Gastroesophageal sphincter (tissue), 3 donors: ENCODE results near the gene SIN3B.

Experiments used
- CTCF ChIP-seq, 4 experiments: fragments of 200-600 bp in 2 of 4; fragments of 450-650 bp in 2 of 4; sonication (generic) in 1 of 4; IDR thresholded peaks; one replicate each; pipeline ENCODE4 v1.5.1; 2017 to 2019; ENCODE audit warnings: antibody characterized with exemption in 4 of 4, mild to moderate bottlenecking in 2 of 4, moderate library complexity in 2 of 4
- EP300 ChIP-seq: sonication (generic); formaldehyde crosslinking; IDR thresholded peaks from one replicate; pipeline ENCODE4 v1.6.1; 2017; ENCODE audit warnings: antibody characterized with exemption, mild to moderate bottlenecking
- POLR2AphosphoS5 ChIP-seq: sonication (generic); formaldehyde crosslinking; IDR thresholded peaks from one replicate; pipeline ENCODE4 v1.6.1; 2017; ENCODE audit warnings: antibody characterized with exemption

GRCh38 chr19:16915734-16916133, 86.5 kb downstream of the SIN3B start:
- TF ChIP-seq CTCF (IDR thresholded peaks at IDR 0.05) (no peak), POLR2AphosphoS5 (no peak), EP300 (no peak)
